Endothelial cell of umbilical vein (primary cell): Measurements from ENCODE around the gene EDN2. TPM values are rescaled to one million over a fixed set of nuclear protein-coding genes. Genes with fewer than 3 reads are reported as not detected.

ENCODE experiments used
- BruUV-seq: library from RNA; stranded (reverse); fragments of 400-500 nt; replicated peaks from 2 replicates; lab custom pipeline; 2021; lab: Mats Ljungman, UMichigan
- CTCF ChIA-PET: fragments of 300-600, 350-600 bp; sonication (Branson Sonifier 250); formaldehyde crosslinking; loops from one replicate; lab custom pipeline; 2021; ENCODE audit warnings: antibody characterized with exemption, inconsistent platforms; lab: Charles Lee
- POLR2A ChIA-PET: fragments of 300-600, 350-600 bp; sonication (Branson Sonifier 250); formaldehyde crosslinking; loops from one replicate; lab custom pipeline; 2021; ENCODE audit warnings: antibody characterized with exemption, inconsistent platforms; lab: Charles Lee
- DNase-seq: peaks from one replicate; pipeline ENCODE4 v3.0.0-alpha.2; 2011; ENCODE audit warnings: low read depth, low spot score
- FAIRE-seq: peaks from 2 replicates; lab custom pipeline; 2011; peaks lifted over from hg19 to GRCh38; lab: Jason Lieb, UNC
- H2AFZ ChIP-seq: 2 replicates; pipeline ENCODE4 v1.6.0; 2012; ENCODE audit warnings: low read depth, low read length, control low read depth, inconsistent platforms
- H3K27ac ChIP-seq: 2 replicates; pipeline ENCODE4 v1.5.1; 2011; ENCODE audit warnings: low read depth, mild to moderate bottlenecking, control low read depth, low read length, moderate library complexity; ENCODE audit not compliant: insufficient read depth
- H3K27me3 ChIP-seq, 2 experiments: 2 replicates each; pipeline versions ENCODE4 v1.6.0 to v1.6.1; 2011; ENCODE audit warnings: low read length in 2 of 2, mixed read lengths in 1 of 2; ENCODE audit not compliant: control insufficient read depth in 2 of 2, insufficient read depth in 2 of 2
- H3K36me3 ChIP-seq, 2 experiments: 2 replicates in 1 of 2; 3 replicates in 1 of 2; pipeline ENCODE4 v1.5.1; 2011; ENCODE audit warnings: low read length in 2 of 2, mild to moderate bottlenecking in 1 of 2, moderate library complexity in 1 of 2; ENCODE audit not compliant: control insufficient read depth in 2 of 2, insufficient read depth in 2 of 2; ENCODE audit errors: extremely low read depth in 1 of 2
- H3K4me1 ChIP-seq: 3 replicates; pipeline ENCODE4 v1.5.1; 2011; ENCODE audit warnings: mild to moderate bottlenecking, low read length; ENCODE audit not compliant: control insufficient read depth, insufficient read depth; ENCODE audit errors: extremely low read depth
- H3K4me2 ChIP-seq: 2 replicates; pipeline ENCODE4 v1.6.1; 2011; ENCODE audit warnings: low read length, control low read depth, mixed read lengths; ENCODE audit not compliant: insufficient read depth
- H3K4me3 ChIP-seq, 3 experiments: fragments of 200-600 bp in 1 of 3; sonication (generic), shearing (Covaris generic) in 1 of 3; replicated peaks in 1 of 3; 2 replicates each; pipeline ENCODE4 v1.5.1; 2011 to 2016; ENCODE audit warnings: control low read depth in 3 of 3, low read length in 3 of 3, mild to moderate bottlenecking in 2 of 3, inconsistent platforms in 1 of 3, low read depth in 1 of 3, moderate library complexity in 1 of 3; ENCODE audit not compliant: insufficient read depth in 1 of 3
- H3K79me2 ChIP-seq: 2 replicates; pipeline ENCODE4 v1.6.0; 2012; ENCODE audit warnings: low read length, inconsistent platforms; ENCODE audit not compliant: control insufficient read depth, insufficient read depth
- H3K9ac ChIP-seq: replicated peaks from 2 replicates; pipeline ENCODE3; 2011; ENCODE audit warnings: low read length, control low read depth; ENCODE audit not compliant: insufficient read depth; ENCODE audit errors: extremely low read depth
- H3K9me1 ChIP-seq: replicated peaks from 3 replicates; pipeline ENCODE4 v1.6.0; 2011; ENCODE audit warnings: mild to moderate bottlenecking, low read length; ENCODE audit not compliant: control insufficient read depth, insufficient read depth; ENCODE audit errors: extremely low read depth
- H3K9me3 ChIP-seq: replicated peaks from 2 replicates; pipeline ENCODE4 v1.5.1; 2012; ENCODE audit warnings: low read length, inconsistent platforms; ENCODE audit not compliant: control insufficient read depth, insufficient read depth
- H4K20me1 ChIP-seq: replicated peaks from 2 replicates; pipeline ENCODE3; 2011; ENCODE audit warnings: mild to moderate bottlenecking, low read length; ENCODE audit not compliant: control insufficient read depth, insufficient read depth; ENCODE audit errors: extremely low read depth
- EZH2 ChIP-seq: IDR thresholded peaks from 2 replicates; pipeline ENCODE4 v1.6.1; 2012; ENCODE audit warnings: borderline replicate concordance, low read depth, mild to moderate bottlenecking, moderate library complexity, low read length, inconsistent platforms; ENCODE audit not compliant: severe bottlenecking
- FOS ChIP-seq: IDR thresholded peaks from 2 replicates; pipeline ENCODE4 v1.6.1; 2011; ENCODE audit warnings: mild to moderate bottlenecking, low read length, moderate library complexity, borderline replicate concordance; ENCODE audit not compliant: insufficient read depth
- GATA2 ChIP-seq: IDR thresholded peaks from 2 replicates; pipeline ENCODE4 v1.7.0; 2011; ENCODE audit warnings: low read depth, mild to moderate bottlenecking, moderate library complexity, mixed read lengths, low read length; ENCODE audit not compliant: insufficient read length, insufficient read depth
- JUN ChIP-seq: IDR thresholded peaks from 2 replicates; pipeline ENCODE4 v1.6.1; 2011; ENCODE audit warnings: borderline replicate concordance, low read depth; ENCODE audit not compliant: insufficient read length, insufficient read depth
- POLR2A ChIP-seq: IDR thresholded peaks from 2 replicates; pipeline ENCODE4 v1.6.1; 2012; ENCODE audit warnings: low read depth, mild to moderate bottlenecking, control low read depth, low read length
- POLR2AphosphoS5 ChIP-seq: IDR thresholded peaks from 2 replicates; pipeline ENCODE4 v1.6.1; 2012; ENCODE audit warnings: low read depth, mild to moderate bottlenecking, control low read depth, low read length, moderate library complexity; ENCODE audit not compliant: insufficient read depth
- dilution Hi-C: fragments of 300-500 bp; cut with MboI; formaldehyde crosslinking; loops from one replicate; pipeline ENCODE4 v1.15.0; 2019; ENCODE audit warnings: low sequenced_read_pairs; ENCODE audit not compliant: extremely low pct_ligation_motif_present
- intact Hi-C: fragments of 100-400 bp; cut with micrococcal nuclease; formaldehyde crosslinking; loops from one replicate; pipeline ENCODE4 v1.10.0; 2022
- polyA plus RNA-seq, 4 experiments: library from polyadenylated mRNA; depleted of rRNA in 3 of 4; stranded (reverse) in 3 of 4; unstranded in 1 of 4; fragments of >200 nt; gene quantifications; 2 replicates each; pipeline versions ENCODE4 v1.2.1 to v1.2.3, GENCODE V29; 2011 to 2012; ENCODE audit warnings: missing spikeins in 1 of 4
- total RNA-seq: library from RNA; stranded (reverse); gene quantifications from 2 replicates; pipeline ENCODE4 v1.2.3, GENCODE V29; 2021
- TF ChIP-seq, protein P1 (sequence below), 2 donors: IDR thresholded peaks; 1 replicate in 1 of 2; 2 replicates in 1 of 2; pipeline ENCODE4 v1.5.1; 2011; ENCODE audit warnings: low read length in 2 of 2, mild to moderate bottlenecking in 2 of 2, moderate library complexity in 2 of 2, control low read depth in 1 of 2, inconsistent platforms in 1 of 2, low read depth in 1 of 2; ENCODE audit not compliant: insufficient read depth in 1 of 2; ENCODE audit errors: extremely low read depth in 1 of 2

The EDN2 gene
- total and polyA plus RNA-seq, 2 donors (not counting 3 experiments of a cell fraction or from before 2014, with no cell fraction given), result not detected

DNA sequence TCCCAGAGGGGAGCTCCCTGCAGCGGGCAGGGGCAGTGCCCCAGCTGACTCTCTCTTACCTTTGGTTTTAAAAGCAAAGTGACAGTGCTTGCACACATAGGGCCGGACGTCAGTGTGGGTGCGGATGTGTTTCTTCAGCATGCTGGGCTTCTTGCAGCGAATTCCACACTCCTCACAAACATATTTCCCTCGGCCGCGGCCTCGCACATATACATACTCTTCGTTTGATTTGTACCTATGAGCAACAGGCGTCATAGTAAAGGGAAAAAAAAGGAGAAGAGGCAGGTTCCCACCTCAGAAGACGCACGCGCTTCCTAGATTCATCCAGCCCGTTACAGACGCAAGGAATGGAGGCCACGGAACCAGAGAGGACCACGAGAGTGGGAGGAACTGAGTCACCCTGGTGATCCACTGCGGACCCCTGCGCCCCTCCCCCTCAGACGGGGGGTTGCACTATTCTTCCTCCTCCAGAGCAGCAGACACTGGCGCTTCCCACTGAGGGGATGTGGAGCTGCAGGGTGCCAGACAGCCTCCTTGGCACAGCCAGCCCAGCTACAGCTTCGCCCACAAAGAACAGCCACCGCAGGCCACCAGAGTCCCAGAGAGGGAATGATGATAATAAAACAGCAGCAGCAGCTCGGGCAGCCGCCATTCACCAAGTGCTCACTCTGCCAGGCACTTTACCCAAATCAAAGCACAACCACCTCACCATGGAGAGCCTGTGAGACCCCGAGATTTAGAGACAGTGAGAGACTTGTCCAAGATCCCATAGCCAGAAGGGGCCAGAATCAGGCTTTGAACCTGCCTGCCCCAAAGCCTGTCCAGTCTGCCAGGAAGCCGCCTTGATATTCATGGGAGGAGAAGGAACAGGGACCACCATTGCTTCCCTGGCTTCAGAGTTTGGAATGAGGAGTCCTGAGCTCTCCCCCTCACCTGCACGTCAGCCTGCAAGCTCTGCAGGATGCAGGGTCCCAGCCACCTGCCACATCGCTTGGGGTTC lies 40.5 kb upstream of the EDN2 start:
- H3K4me2 ChIP-seq, result no peak overlapping the region
- dilution Hi-C loops, result no loop called here
- H3K4me3 ChIP-seq, result no peak overlapping the region
- no peaks in the 10 kb centered on the region for H3K4me1 ChIP-seq
- H3K36me3 ChIP-seq, result no peaks in the 10 kb centered on the region
- no TSS peak for BruUV-seq
- no peak overlapping the region for H3K9ac ChIP-seq
- H2AFZ ChIP-seq, result no peak overlapping the region
- FAIRE-seq (no peak), DNase-seq (no peak)
- no peaks in the 10 kb centered on the region for H3K27me3 ChIP-seq
- no peaks in the 10 kb centered on the region for H3K9me1 ChIP-seq
- H4K20me1 ChIP-seq, result no peaks in the 10 kb centered on the region
- no peak overlapping the region for H3K27ac ChIP-seq
- no peaks in the 10 kb centered on the region for H3K79me2 ChIP-seq
- intact Hi-C loops, result no loop called here
- TF ChIP-seq EZH2, result no peak
- TF ChIP-seq GATA2, result no peak
- no peak for TF ChIP-seq POLR2AphosphoS5
- no peak for TF ChIP-seq JUN
- TF ChIP-seq, protein P1, sequence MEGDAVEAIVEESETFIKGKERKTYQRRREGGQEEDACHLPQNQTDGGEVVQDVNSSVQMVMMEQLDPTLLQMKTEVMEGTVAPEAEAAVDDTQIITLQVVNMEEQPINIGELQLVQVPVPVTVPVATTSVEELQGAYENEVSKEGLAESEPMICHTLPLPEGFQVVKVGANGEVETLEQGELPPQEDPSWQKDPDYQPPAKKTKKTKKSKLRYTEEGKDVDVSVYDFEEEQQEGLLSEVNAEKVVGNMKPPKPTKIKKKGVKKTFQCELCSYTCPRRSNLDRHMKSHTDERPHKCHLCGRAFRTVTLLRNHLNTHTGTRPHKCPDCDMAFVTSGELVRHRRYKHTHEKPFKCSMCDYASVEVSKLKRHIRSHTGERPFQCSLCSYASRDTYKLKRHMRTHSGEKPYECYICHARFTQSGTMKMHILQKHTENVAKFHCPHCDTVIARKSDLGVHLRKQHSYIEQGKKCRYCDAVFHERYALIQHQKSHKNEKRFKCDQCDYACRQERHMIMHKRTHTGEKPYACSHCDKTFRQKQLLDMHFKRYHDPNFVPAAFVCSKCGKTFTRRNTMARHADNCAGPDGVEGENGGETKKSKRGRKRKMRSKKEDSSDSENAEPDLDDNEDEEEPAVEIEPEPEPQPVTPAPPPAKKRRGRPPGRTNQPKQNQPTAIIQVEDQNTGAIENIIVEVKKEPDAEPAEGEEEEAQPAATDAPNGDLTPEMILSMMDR (IDR thresholded peaks at IDR 0.05; ENCODE audit: extremely low read depth in 1 of 2, insufficient read depth in 1 of 2, low read depth in 1 of 2, low read length in 2 of 2), result no peak
- TF ChIP-seq POLR2A, result no peak
- no peak for TF ChIP-seq FOS
- POLR2A ChIA-PET, result no interaction called here
- CTCF ChIA-PET, result interaction anchor here (1.0 to 1.3 kb wide), 3 partner anchors 9 to 11 kb away, joined by 3 to 4 read pairs (median 3); no protein-coding TSS in a partner anchor
- H3K9me3 ChIP-seq, result no peaks in the 10 kb centered on the region
